ENCODE data around the gene CPD. TPM values are rescaled to one million over a fixed set of nuclear protein-coding genes. Genes with fewer than 3 reads are reported as not detected.
"Not testable (repeated sequence)": the region's sequence is repeated elsewhere in the genome, so short reads cannot be mapped to it uniquely, and the experiment has no call there.

CPD gene
- total and polyA plus RNA-seq, 2 donors (not counting 1 experiment from before 2014, with no cell fraction given), result 88.8 to 220 TPM

GRCh38 chr17:30349252-30349651, 29.5 kb upstream of the CPD start:
- Histone ChIP-seq H3K36me3 (ENCODE audit: control insufficient read depth, insufficient read depth, low read length) (no peaks in the 10 kb centered on the region), H3K27ac (ENCODE audit: insufficient read depth, low read length) (no peak overlapping the region), H3K9ac (ENCODE audit: insufficient read depth, low read length) (no peak overlapping the region), H3K79me2 (ENCODE audit: control insufficient read depth, insufficient read depth, low read length) (no peaks in the 10 kb centered on the region), H3K9me3 (ENCODE audit: control insufficient read depth, insufficient read depth, low read depth, low read length) (no peaks in the 10 kb centered on the region), H3K4me3 (replicated peaks in 1 of 4; ENCODE audit: control extremely low read depth in 1 of 4, insufficient read depth in 1 of 4, low read depth in 3 of 4, low read length in 4 of 4) (no peak overlapping the region), H3K4me1 (ENCODE audit: control insufficient read depth, extremely low read depth, insufficient read depth, low read length) (no peaks in the 10 kb centered on the region), H2AFZ (ENCODE audit: low read length) (no peak overlapping the region), H4K20me1 (ENCODE audit: control insufficient read depth, extremely low read depth, insufficient read depth, low read length) (no peaks in the 10 kb centered on the region), H3K27me3 (ENCODE audit: control insufficient read depth, insufficient read depth, low read length) (no peaks in the 10 kb centered on the region), H3K4me2 (ENCODE audit: extremely low read depth, insufficient read depth, low read length) (no peak overlapping the region)
- no peak for DNase-seq (ENCODE audit: low read depth in 2 of 2)
- no peak for TF ChIP-seq EZH2 (IDR thresholded peaks at IDR 0.05; ENCODE audit: low read length, missing control alignments)
- TF ChIP-seq, protein P1, sequence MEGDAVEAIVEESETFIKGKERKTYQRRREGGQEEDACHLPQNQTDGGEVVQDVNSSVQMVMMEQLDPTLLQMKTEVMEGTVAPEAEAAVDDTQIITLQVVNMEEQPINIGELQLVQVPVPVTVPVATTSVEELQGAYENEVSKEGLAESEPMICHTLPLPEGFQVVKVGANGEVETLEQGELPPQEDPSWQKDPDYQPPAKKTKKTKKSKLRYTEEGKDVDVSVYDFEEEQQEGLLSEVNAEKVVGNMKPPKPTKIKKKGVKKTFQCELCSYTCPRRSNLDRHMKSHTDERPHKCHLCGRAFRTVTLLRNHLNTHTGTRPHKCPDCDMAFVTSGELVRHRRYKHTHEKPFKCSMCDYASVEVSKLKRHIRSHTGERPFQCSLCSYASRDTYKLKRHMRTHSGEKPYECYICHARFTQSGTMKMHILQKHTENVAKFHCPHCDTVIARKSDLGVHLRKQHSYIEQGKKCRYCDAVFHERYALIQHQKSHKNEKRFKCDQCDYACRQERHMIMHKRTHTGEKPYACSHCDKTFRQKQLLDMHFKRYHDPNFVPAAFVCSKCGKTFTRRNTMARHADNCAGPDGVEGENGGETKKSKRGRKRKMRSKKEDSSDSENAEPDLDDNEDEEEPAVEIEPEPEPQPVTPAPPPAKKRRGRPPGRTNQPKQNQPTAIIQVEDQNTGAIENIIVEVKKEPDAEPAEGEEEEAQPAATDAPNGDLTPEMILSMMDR (conservative IDR thresholded peaks at IDR 0.05 in 1 of 2, IDR thresholded peaks at IDR 0.05 in 1 of 2; ENCODE audit: low read depth in 1 of 2, low read length in 2 of 2), result no peak

DNA sequence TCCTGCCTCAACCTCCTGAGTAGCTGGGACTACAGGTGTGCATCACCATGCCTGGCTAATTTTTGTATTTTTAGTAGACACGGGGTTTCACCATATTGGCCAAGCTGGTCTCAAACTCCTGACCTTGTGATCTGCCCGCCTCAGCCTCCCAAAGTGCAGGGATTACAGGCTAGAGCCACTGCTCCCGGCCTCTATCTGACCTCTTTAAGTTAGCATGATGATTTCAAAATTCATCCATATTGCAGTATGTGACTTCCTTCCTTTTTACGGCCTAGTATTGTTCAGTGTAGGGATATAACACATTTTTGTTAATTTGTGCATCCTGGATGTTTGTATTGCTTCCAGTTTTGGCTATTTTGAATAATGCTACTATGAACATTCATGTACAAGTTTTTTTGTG, 27.5 kb upstream of the CPD start:
- not testable (repeated sequence) for DNase-seq (ENCODE audit: low read depth in 2 of 2); H4K20me1 ChIP-seq (ENCODE audit: control insufficient read depth, extremely low read depth, insufficient read depth, low read length); H3K4me3 ChIP-seq (replicated peaks in 1 of 4; ENCODE audit: control extremely low read depth in 1 of 4, insufficient read depth in 1 of 4, low read depth in 3 of 4, low read length in 4 of 4); H3K79me2 ChIP-seq (ENCODE audit: control insufficient read depth, insufficient read depth, low read length); H3K9ac ChIP-seq (ENCODE audit: insufficient read depth, low read length); H3K27me3 ChIP-seq (ENCODE audit: control insufficient read depth, insufficient read depth, low read length); H3K4me2 ChIP-seq (ENCODE audit: extremely low read depth, insufficient read depth, low read length); H3K27ac ChIP-seq (ENCODE audit: insufficient read depth, low read length); H2AFZ ChIP-seq (ENCODE audit: low read length); H3K9me3 ChIP-seq (ENCODE audit: control insufficient read depth, insufficient read depth, low read depth, low read length); H3K4me1 ChIP-seq (ENCODE audit: control insufficient read depth, extremely low read depth, insufficient read depth, low read length); H3K36me3 ChIP-seq (ENCODE audit: control insufficient read depth, insufficient read depth, low read length)

DNA sequence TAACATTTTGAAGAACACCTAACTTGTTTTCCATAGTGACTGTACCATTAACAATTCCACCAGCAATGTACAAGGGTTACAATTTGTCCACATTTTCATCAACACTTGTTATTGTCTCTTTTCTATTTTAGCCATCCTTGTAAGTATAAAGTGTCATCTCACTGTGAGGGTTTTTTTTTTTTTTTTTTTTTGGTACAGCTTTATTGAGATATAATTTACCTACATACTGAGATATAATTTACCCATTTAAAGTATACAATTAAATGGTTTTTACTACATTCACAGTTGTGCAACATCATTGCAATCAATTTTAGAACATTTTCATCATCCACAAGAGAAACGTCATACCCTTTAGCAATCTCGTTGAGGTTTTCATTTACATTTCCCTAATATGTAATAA, 27.0 kb upstream of the CPD start:
- H3K4me1 ChIP-seq (ENCODE audit: control insufficient read depth, extremely low read depth, insufficient read depth, low read length), result no peaks in the 10 kb centered on the region
- TF ChIP-seq, protein P1 (conservative IDR thresholded peaks at IDR 0.05 in 1 of 2, IDR thresholded peaks at IDR 0.05 in 1 of 2; ENCODE audit: low read depth in 1 of 2, low read length in 2 of 2), result no peak
- TF ChIP-seq EZH2 (IDR thresholded peaks at IDR 0.05; ENCODE audit: low read length, missing control alignments), result no peak
- peak in 1 of 2 donors; percentile 57 for DNase-seq (ENCODE audit: low read depth in 2 of 2)
- H3K4me3 ChIP-seq (replicated peaks in 1 of 4; ENCODE audit: control extremely low read depth in 1 of 4, insufficient read depth in 1 of 4, low read depth in 3 of 4, low read length in 4 of 4), result no peak overlapping the region
- H3K4me2 ChIP-seq (ENCODE audit: extremely low read depth, insufficient read depth, low read length), result no peak overlapping the region
- H3K9me3 ChIP-seq (ENCODE audit: control insufficient read depth, insufficient read depth, low read depth, low read length), result no peaks in the 10 kb centered on the region
- H4K20me1 ChIP-seq (ENCODE audit: control insufficient read depth, extremely low read depth, insufficient read depth, low read length), result no peaks in the 10 kb centered on the region
- no peaks in the 10 kb centered on the region for H3K79me2 ChIP-seq (ENCODE audit: control insufficient read depth, insufficient read depth, low read length)
- no peaks in the 10 kb centered on the region for H3K36me3 ChIP-seq (ENCODE audit: control insufficient read depth, insufficient read depth, low read length)
- H3K27ac ChIP-seq (ENCODE audit: insufficient read depth, low read length), result no peak overlapping the region
- H3K9ac ChIP-seq (ENCODE audit: insufficient read depth, low read length), result no peak overlapping the region
- H2AFZ ChIP-seq (ENCODE audit: low read length), result no peak overlapping the region
- no peaks in the 10 kb centered on the region for H3K27me3 ChIP-seq (ENCODE audit: control insufficient read depth, insufficient read depth, low read length)
